GM04503 (cell line): ENCODE results near the gene CENPE.

Source experiments
- DNase-seq: peaks from one replicate; pipeline ENCODE4 v3.0.0-alpha.2; 2012; ENCODE audit warnings: low read depth

CENPE gene

GRCh38 chr4:103136671-103137445 lies 61.3 kb downstream of the CENPE start:
- DNase-seq, result no peak

- DNase-seq, result no peak
Measured at GRCh38 chr4:103129174-103129573, 69.0 kb downstream of the CENPE start.

- DNase-seq, result no peak
Measured at GRCh38 chr4:103126126-103126525, 72.0 kb downstream of the CENPE start.

GRCh38 chr4:103123114-103123513 lies 75.0 kb downstream of the CENPE start:
- no peak for DNase-seq

- DNase-seq, result no peak
Measured at GRCh38 chr4:103118166-103118565, 80.0 kb downstream of the CENPE start.

GRCh38 chr4:103111598-103111997 lies 86.5 kb downstream of the CENPE start:
- DNase-seq, result no peak

GRCh38 chr4:103108542-103108941 lies 89.6 kb downstream of the CENPE start:
- no peak for DNase-seq

- no peak for DNase-seq
Measured at GRCh38 chr4:103105558-103106356, 92.4 kb downstream of the CENPE start.

- no peak for DNase-seq
Measured at GRCh38 chr4:103104886-103105285, 93.3 kb downstream of the CENPE start.

GRCh38 chr4:103100691-103101090 lies 97.5 kb downstream of the CENPE start:
- DNase-seq, result no peak

- DNase-seq, result peak; percentile 79
Measured at GRCh38 chr4:103099691-103100392, 98.3 kb downstream of the CENPE start, which contains the start of gene BDH2. TSS of gene BDH2 (minus strand) at chr4:103099834. CDS start at chr4:103096254, 3,580 bp downstream.

- no peak for DNase-seq
Measured at GRCh38 chr4:103098756-103099440, 99.2 kb downstream of the CENPE start.

- no peak for DNase-seq
Measured at GRCh38 chr4:103098341-103098740, 99.8 kb downstream of the CENPE start.

- no peak for DNase-seq
Measured at GRCh38 chr4:103097112-103097511, 101.0 kb downstream of the CENPE start.

GRCh38 chr4:103095080-103095479 lies 103.1 kb downstream of the CENPE start:
- no peak for DNase-seq

GRCh38 chr4:103092245-103092644 lies 105.9 kb downstream of the CENPE start:
- DNase-seq, result no peak

GRCh38 chr4:103091601-103092223 lies 106.4 kb downstream of the CENPE start:
- DNase-seq, result no peak

- DNase-seq, result no peak
Measured at GRCh38 chr4:103089481-103089880, 108.7 kb downstream of the CENPE start.

- no peak for DNase-seq
Measured at GRCh38 chr4:103086551-103086950, 111.6 kb downstream of the CENPE start.

- DNase-seq, result no peak
Measured at GRCh38 chr4:103085555-103086196, 112.5 kb downstream of the CENPE start.

- DNase-seq, result no peak
Measured at GRCh38 chr4:103079621-103080020, 118.5 kb downstream of the CENPE start.
